Activated T-helper 2 cell treated with anti-CD3 and anti-CD28 coated beads, Interferon-gamma antibody, Interleukin-2, Interleukin-4, amounts not matched to agents 10 μg/mL and 5 μg/mL and 100 μg/mL, durations not matched to agents 14 hours and 24 hours and 36 hours (primary cell): Measurements from ENCODE around the gene NUDT3. TPM values are rescaled to one million over a fixed set of nuclear protein-coding genes. Genes with fewer than 3 reads are reported as not detected.

ENCODE experiments used
- DNase-seq: peaks from one replicate; pipeline ENCODE4 v3.0.0; 2021; ENCODE audit warnings: low spot score
- H3K27ac Mint-ChIP-seq: one replicate; pipeline ENCODE4 v1.8.0; 2021; ENCODE audit warnings: mixed read lengths
- H3K27me3 Mint-ChIP-seq: one replicate; pipeline ENCODE4 v1.8.0; 2021; ENCODE audit warnings: low read depth, mixed read lengths
- H3K36me3 Mint-ChIP-seq: one replicate; pipeline ENCODE4 v1.8.0; 2021; ENCODE audit warnings: low read depth, mixed read lengths
- H3K4me1 Mint-ChIP-seq: one replicate; pipeline ENCODE4 v1.8.0; 2021; ENCODE audit warnings: low read depth, mixed read lengths
- H3K4me3 Mint-ChIP-seq: one replicate; pipeline ENCODE4 v1.8.0; 2021; ENCODE audit warnings: low read depth, mild to moderate bottlenecking, moderate library complexity, mixed read lengths
- H3K9me3 Mint-ChIP-seq: one replicate; pipeline ENCODE4 v1.8.0; 2021; ENCODE audit warnings: mixed read lengths
- intact Hi-C: fragments of 100-400 bp; cut with micrococcal nuclease; formaldehyde crosslinking; loops from one replicate; pipeline ENCODE4 v1.15.1; 2023
- total RNA-seq: library from RNA; stranded (reverse); gene quantifications from 2 replicates; pipeline ENCODE4 v1.2.3, GENCODE V29; 2022

NUDT3 gene
- total RNA-seq, 1 donor from 2014 or later = 21.3 TPM

GRCh38 chr6:34317882-34318498, 74.5 kb downstream of the NUDT3 start:
- Mint-ChIP-seq H3K4me3 (no peak overlapping the region), H3K4me1 (peaks cover 47% of the 10 kb centered on the region), H3K36me3 (peaks cover 7% of the 10 kb centered on the region), H3K27me3 (no peaks in the 10 kb centered on the region), H3K9me3 (no peaks in the 10 kb centered on the region), H3K27ac (no peak overlapping the region)
- DNase-seq = no peak
- intact Hi-C loops = no loop called here

- intact Hi-C loops = no loop called here
- Mint-ChIP-seq H3K9me3 (no peaks in the 10 kb centered on the region), H3K36me3 (no peaks in the 10 kb centered on the region), H3K4me1 (peaks cover 47% of the 10 kb centered on the region), H3K4me3 (no peak overlapping the region), H3K27ac (no peak overlapping the region), H3K27me3 (no peaks in the 10 kb centered on the region)
- DNase-seq = no peak
These were observed 75.3 kb downstream of the NUDT3 start for GRCh38 chr6:34317172-34317477.

- intact Hi-C loops = no loop called here
- Mint-ChIP-seq H3K4me3 (no peak overlapping the region), H3K27ac (peak overlapping the region; percentile 3), H3K27me3 (no peaks in the 10 kb centered on the region), H3K36me3 (no peaks in the 10 kb centered on the region), H3K4me1 (peaks cover 47% of the 10 kb centered on the region), H3K9me3 (no peaks in the 10 kb centered on the region)
- no peak for DNase-seq
These were observed 75.9 kb downstream of the NUDT3 start for GRCh38 chr6:34316431-34317171.

DNA sequence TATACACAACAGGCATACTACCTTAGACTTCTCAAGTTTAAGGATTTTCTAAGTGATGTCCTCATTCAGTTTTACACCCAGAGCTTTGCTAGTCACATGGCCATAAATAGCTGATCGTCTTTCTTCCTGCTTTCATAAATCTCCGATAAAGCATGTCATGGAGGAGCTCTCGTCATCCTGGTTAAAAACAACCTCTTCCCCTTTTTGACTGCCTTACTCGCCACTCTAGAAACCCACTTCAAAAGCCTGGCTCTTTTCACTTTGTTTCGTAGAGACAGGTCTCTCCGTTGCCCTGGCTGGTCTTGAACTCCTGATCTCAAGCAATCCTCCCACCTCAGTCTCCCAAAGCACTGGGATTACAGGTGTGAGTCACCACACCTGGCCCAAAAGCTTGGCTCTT, 76.7 kb downstream of the NUDT3 start:
- Mint-ChIP-seq H3K27me3 (no peaks in the 10 kb centered on the region), H3K4me3 (peak overlapping the region; percentile 5), H3K36me3 (no peaks in the 10 kb centered on the region), H3K27ac (peak overlapping the region; percentile 63), H3K4me1 (peaks cover 47% of the 10 kb centered on the region), H3K9me3 (no peaks in the 10 kb centered on the region)
- intact Hi-C loops = no loop called here
- peak; percentile 11 for DNase-seq

- Mint-ChIP-seq H3K36me3 (no peaks in the 10 kb centered on the region), H3K27ac (no peak overlapping the region), H3K9me3 (no peaks in the 10 kb centered on the region), H3K27me3 (no peaks in the 10 kb centered on the region), H3K4me1 (peaks cover 47% of the 10 kb centered on the region), H3K4me3 (no peak overlapping the region)
- intact Hi-C loops = no loop called here
- DNase-seq = no peak
These were observed 77.2 kb downstream of the NUDT3 start for GRCh38 chr6:34315256-34315655.

- DNase-seq = no peak
- no peaks in the 10 kb centered on the region for H3K36me3 Mint-ChIP-seq
- peaks cover 30% of the 10 kb centered on the region for H3K4me1 Mint-ChIP-seq
- intact Hi-C loops = no loop called here
- no peak overlapping the region for H3K27ac Mint-ChIP-seq
- no peak overlapping the region for H3K4me3 Mint-ChIP-seq
- no peaks in the 10 kb centered on the region for H3K9me3 Mint-ChIP-seq
- H3K27me3 Mint-ChIP-seq = no peaks in the 10 kb centered on the region
These were observed 80.2 kb downstream of the NUDT3 start for GRCh38 chr6:34312259-34312658.

DNA sequence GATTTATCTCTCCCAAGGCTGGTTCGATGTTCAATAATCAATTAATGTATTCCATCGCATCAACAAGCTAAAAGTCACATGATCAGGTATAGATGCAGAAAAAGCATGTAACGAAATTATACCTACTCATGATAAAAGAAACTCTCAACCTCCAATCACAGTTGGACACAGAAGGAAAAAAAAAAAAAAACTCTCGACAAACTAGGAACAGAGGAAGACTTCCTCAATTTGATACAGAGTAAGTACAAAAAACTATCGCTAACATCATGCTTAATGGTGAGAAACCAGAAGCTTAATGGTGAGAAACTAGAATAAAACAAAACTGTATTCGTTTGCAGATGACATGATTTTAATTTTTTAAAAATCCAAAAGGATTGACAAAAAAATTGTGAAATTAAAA, 81.7 kb downstream of the NUDT3 start:
- intact Hi-C loops = no loop called here
- H3K27ac Mint-ChIP-seq = no peak overlapping the region
- H3K36me3 Mint-ChIP-seq = no peaks in the 10 kb centered on the region
- H3K27me3 Mint-ChIP-seq = no peaks in the 10 kb centered on the region
- peaks cover 16% of the 10 kb centered on the region for H3K4me1 Mint-ChIP-seq
- H3K9me3 Mint-ChIP-seq = no peaks in the 10 kb centered on the region
- no peak for DNase-seq
- no peak overlapping the region for H3K4me3 Mint-ChIP-seq

- Mint-ChIP-seq H3K27me3 (no peaks in the 10 kb centered on the region), H3K27ac (no peak overlapping the region), H3K4me3 (no peak overlapping the region), H3K9me3 (no peaks in the 10 kb centered on the region), H3K36me3 (no peaks in the 10 kb centered on the region), H3K4me1 (peaks cover 2% of the 10 kb centered on the region)
- no peak for DNase-seq
- intact Hi-C loops = no loop called here
These were observed 84.0 kb downstream of the NUDT3 start for GRCh38 chr6:34308483-34308882.

- H3K4me3 Mint-ChIP-seq = no peak overlapping the region
- peaks cover under 1% of the 10 kb centered on the region for H3K4me1 Mint-ChIP-seq
- H3K27me3 Mint-ChIP-seq = no peaks in the 10 kb centered on the region
- no peak for DNase-seq
- no peaks in the 10 kb centered on the region for H3K9me3 Mint-ChIP-seq
- no peak overlapping the region for H3K27ac Mint-ChIP-seq
- intact Hi-C loops = no loop called here
- H3K36me3 Mint-ChIP-seq = peaks cover 2% of the 10 kb centered on the region
These were observed 86.3 kb downstream of the NUDT3 start for GRCh38 chr6:34305982-34306708.

DNA sequence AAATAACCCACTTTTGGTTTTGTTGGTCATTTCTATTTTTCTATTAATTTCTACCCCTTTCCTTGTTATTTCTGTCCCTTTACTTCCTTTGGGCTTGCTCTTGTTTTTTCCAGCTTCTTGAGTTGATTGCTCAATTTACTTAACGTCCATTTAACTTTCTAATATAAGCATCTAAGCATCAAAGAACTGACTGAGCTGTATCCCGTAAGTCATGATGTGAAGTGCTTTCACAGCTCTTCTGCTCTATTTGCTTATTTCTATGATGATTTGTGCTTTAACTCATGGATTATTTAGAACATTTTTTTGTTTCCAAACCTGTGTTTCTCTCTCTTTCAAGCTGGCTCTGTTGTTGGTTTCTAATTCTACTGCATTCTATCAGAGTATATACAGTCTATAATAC, 87.0 kb downstream of the NUDT3 start:
- Mint-ChIP-seq H3K9me3 (no peaks in the 10 kb centered on the region), H3K4me1 (peaks cover 3% of the 10 kb centered on the region), H3K27ac (no peak overlapping the region), H3K4me3 (no peak overlapping the region), H3K27me3 (no peaks in the 10 kb centered on the region), H3K36me3 (peaks cover 2% of the 10 kb centered on the region)
- no peak for DNase-seq
- intact Hi-C loops = no loop called here

DNA sequence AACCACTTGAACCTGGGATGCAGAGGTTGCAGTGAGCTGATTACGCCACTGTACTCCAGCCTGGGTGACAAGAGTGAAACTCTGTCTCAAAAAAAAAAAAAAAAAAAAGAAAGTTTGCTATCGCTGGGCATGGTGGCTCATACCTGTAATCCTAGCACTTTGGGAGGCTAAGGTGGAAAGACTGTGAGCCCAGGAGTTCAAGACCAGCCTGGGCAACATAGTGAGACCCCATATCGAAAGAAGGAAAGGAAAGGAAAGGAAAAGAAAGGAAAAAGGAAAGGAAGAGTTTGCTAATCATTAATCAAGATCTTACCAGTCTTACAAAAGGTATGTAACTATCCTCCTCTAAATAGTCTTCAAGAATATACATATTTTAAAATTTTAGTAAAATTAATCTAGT, 88.3 kb downstream of the NUDT3 start:
- no peaks in the 10 kb centered on the region for H3K27me3 Mint-ChIP-seq

DNA sequence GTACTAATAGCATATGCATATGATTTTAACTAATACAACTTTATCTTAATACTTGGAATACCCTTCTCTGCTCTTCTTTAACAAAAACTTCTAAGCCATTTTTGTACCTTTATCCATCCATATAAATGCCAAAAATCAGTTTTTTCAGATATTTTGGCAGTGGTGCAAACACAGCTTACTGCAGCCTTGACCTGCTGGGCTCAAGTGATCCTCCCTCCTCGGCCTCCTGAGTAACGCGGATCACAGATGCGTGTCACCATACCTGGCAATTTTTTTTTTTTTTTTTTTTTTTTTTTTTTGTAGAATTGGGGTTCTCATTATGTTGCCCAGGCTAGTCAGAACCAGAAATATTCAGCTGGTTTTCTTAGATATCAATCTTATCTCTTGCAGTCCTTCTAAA, 89.5 kb downstream of the NUDT3 start:
- intact Hi-C loops = no loop called here

More for the DNA sequence above, 88.3 kb downstream of the NUDT3 start:
- H3K4me1 Mint-ChIP-seq = peaks cover 3% of the 10 kb centered on the region
- peaks cover 2% of the 10 kb centered on the region for H3K36me3 Mint-ChIP-seq
- intact Hi-C loops = no loop called here
- no peak for DNase-seq
- no peak overlapping the region for H3K4me3 Mint-ChIP-seq
- H3K9me3 Mint-ChIP-seq = no peaks in the 10 kb centered on the region
- no peak overlapping the region for H3K27ac Mint-ChIP-seq

DNA sequence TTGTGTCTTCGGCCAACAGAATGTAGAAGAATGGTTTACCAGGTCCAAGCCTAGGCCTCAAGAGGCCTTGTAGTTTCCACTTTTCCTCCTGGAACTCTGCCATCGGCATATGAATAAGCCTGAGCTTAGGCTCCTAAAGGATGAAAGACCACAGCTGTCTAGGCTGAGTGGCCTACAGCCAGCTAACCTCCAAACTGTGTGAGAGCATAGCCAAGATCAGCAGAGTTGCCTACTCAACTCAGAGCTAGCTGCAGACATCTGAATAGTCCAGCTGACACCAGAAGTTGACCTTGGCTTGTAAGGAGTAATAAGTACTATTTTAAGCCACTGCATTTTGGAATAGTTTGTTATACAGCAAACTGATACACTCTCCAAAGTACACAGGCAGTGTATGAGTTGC, 91.1 kb downstream of the NUDT3 start:
- peaks cover 2% of the 10 kb centered on the region for H3K36me3 Mint-ChIP-seq
- no peak overlapping the region for H3K4me3 Mint-ChIP-seq
- no peak for DNase-seq
- intact Hi-C loops = no loop called here
- H3K27ac Mint-ChIP-seq = no peak overlapping the region
- no peaks in the 10 kb centered on the region for H3K27me3 Mint-ChIP-seq
- H3K9me3 Mint-ChIP-seq = no peaks in the 10 kb centered on the region
- H3K4me1 Mint-ChIP-seq = peaks cover 7% of the 10 kb centered on the region

More for the DNA sequence above, 89.5 kb downstream of the NUDT3 start:
- DNase-seq = no peak
- peaks cover 3% of the 10 kb centered on the region for H3K4me1 Mint-ChIP-seq
- peaks cover 2% of the 10 kb centered on the region for H3K36me3 Mint-ChIP-seq
- H3K9me3 Mint-ChIP-seq = no peaks in the 10 kb centered on the region
- no peaks in the 10 kb centered on the region for H3K27me3 Mint-ChIP-seq
- no peak overlapping the region for H3K27ac Mint-ChIP-seq
- no peak overlapping the region for H3K4me3 Mint-ChIP-seq
